A673 (cell line): ENCODE data around the gene RASGRF1.

ENCODE experiments used
- CTCF ChIP-seq: fragments of 300-800, 200-600 bp; sonication (generic); conservative IDR thresholded peaks from 2 replicates; pipeline ENCODE4 v1.5.1; 2017; ENCODE audit warnings: low read depth, mild to moderate bottlenecking, antibody characterized with exemption, low read length, moderate library complexity, mixed read lengths
- EZH2 ChIP-seq: fragments of 200-600 bp; sonication (generic); IDR thresholded peaks from 2 replicates; pipeline ENCODE4 v1.6.1; 2017; ENCODE audit warnings: borderline replicate concordance, low read depth, mild to moderate bottlenecking, mixed read lengths, antibody characterized with exemption, low read length; ENCODE audit not compliant: poor library complexity, severe bottlenecking

- TF ChIP-seq CTCF (no peak), EZH2 (no peak)
Observed at GRCh38 chr15:79045041-79045440, 45.5 kb downstream of the RASGRF1 start.
